Left forelimb (tissue), 1 donor: ENCODE results near the gene CHMP1B.
"Not testable (repeated sequence)": the region's sequence is repeated elsewhere in the genome, so short reads cannot be mapped to it uniquely, and the experiment has no call there.

Experiments used
- DNase-seq: peaks from one replicate; pipeline ENCODE4 v3.0.0-alpha.2; 2018; ENCODE audit warnings: low spot score

The CHMP1B gene

DNA sequence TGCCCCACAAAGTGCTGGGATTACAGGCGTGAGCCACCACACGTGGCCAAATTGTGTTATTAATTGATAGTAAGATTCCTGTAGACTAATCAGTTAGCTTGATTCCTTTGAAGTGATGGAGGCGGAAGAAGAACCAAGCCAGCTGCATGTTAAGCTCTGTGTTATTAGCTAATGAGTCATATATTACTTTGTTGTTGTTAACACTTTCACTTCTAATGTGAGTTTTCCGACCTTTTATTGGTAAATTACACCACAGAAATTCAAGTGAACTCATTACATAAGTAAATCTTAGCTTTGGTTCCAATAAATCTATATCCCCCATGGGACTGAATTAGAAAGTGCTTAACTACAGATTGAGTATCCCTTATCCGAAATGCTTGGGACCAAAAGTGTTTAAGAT, 20.3 kb downstream of the CHMP1B start:
- DNase-seq = no peak

DNA sequence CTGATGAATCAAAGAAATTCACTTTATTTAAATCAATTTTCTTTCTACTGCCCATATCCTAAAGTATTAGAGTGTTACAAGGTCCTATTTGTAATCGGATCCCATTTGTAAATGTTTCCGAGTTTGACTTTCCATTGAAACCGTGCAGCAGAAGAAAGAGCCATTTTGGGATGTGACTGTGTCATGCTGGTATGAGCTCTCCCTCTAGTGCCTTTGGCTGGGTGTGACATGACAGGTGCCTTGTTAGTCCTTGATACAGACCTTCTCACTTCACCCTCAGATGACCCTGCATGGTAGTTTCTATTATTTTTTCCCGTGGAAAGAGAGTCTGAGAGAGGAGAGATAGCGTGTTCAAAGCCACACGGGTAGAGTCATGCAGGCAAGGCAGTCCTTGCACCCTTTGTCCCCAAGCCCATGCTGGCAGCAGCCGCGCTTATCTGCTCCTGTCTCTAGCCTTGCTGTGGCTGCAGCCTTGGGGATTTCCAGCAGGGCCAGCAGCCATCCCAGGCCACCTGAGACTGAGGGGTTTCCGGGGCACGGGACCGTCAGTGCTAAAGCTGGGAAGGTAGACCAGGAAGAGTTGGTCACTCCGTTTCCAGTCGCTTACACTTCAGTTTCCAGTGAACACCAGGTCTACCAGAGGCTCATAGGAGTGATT, 21.4 kb downstream of the CHMP1B start:
- DNase-seq = no peak

DNA sequence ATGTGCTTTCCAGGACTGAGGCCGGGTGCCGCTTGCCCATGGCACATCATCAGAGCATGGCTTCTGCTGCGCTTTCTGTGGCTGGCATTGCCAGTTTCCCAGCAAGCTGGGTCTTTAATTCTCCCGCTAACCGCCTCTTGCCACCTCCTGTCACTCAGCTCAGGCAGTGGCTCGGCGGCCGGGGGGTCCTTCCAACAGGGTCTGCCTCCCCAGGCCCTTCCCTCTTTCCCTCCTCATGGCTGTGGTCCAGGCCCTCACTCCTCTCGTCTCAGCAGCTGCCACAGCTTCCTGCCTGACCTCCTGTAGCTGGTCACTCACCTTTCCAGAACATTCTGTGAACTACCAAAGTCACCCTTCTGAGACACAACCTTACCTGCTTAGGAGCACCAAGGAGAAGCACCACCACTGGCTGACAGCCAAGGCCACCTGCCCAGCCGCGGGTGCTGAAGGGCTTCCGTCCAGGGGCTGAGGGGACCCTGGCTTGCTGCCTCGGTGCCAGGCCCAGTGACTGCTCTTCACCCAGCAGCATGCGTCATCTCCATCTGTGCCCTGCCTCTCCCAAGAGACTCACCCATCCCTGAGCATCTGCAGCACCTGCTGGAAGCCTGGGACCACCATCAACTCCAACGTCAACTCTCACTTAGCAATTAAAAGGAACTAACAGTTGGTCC, 22.6 kb downstream of the CHMP1B start:
- DNase-seq = no peak

DNA sequence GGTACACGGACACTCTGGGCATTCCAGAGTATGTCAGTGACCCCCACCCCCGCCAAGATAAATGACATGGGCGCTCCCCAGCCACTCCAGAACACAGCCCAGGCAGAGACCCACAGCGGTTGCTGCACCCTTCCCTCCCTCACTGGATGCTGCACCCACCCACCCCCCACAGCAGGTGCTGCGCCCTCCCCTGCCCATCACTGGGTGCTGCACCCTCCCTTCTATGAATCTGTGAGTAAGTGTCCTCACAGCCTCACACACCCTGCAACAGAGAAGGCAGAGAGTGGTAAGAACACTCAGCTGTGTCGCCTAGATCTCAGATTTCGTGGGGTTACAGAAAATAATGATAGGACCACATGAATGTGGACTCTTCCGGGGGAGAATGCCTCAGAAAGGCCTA, 23.5 kb downstream of the CHMP1B start:
- no peak for DNase-seq

DNA sequence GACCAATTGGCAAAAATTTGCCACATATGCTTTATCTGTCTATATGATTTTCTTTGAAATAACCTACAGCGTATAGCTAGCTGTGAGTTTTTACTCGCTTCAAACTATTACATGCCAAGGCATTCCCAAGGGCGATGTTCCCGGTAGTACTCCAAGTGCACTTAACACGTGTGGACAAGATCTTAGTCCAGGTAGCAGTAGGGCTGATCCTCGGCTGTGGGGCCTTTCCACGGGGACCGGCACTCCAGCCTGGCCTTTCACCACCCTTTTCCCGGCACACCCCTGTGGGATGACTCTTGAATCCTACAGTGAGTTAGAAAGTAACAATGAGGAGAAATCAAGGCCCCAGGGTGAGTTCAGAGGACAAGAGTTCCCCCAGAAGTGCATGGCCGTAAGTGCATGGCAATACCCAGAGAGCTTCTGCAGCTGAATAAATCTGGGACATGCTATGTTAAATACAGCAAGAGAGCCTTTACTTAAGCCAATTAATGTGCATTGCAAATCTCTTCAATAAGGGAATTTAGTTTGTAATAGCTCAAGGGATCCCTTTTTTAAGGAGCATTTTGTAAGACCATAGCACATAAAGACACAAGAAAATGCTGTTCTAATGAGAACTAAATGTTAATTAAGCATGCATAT, 26.4 kb downstream of the CHMP1B start:
- DNase-seq = no peak

DNA sequence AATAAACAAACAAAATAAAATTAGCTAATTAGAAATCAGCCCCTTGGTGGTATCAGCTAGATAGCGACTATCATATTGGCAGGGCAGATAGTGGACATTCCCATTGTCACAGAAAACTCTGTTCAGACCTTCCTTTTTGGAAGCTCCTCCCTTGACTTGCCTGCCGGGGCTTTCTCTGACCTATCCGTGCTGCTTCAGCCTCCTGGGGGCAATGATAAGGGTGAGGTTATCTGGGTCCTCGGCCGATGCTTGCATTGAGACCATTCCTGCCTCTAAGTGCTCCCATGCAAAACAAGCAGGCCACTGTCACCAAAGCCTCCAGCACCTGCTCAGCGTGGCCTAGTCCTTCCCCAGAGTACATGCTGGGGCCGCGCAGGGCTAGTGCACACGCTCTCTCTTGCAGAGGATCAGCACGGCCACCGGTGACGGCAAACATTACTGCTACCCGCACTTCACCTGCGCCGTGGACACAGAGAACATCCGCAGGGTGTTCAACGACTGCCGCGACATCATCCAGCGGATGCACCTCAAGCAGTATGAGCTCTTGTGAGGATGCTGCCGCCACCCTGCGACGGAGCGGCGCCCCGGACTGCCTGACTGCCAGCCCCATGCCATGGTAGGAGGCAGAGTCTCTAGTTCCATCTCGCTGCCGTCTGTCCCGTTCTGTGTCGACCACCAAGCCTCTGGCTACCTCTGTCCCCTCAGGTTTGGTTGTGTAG, 29.5 kb downstream of the CHMP1B start:
- DNase-seq = no peak

DNA sequence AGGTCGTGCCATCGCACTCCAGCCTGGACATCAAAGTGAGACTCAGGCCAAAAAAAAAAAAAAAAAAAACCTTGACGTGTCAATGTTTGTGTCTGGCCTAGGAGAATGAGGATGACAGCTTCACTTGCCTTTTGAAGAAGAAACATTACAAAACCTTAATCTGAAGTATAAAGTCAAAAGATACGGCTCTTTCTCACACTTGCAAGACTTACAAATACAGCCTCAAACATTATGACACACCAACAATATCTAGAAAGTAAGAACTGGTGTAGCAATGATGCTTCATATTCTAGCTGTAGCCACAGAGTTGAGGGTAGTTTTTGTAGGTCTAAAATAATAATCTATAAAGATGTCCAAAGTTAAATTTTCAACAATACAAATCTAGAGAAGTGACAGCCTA, 31.4 kb downstream of the CHMP1B start:
- no peak for DNase-seq

DNA sequence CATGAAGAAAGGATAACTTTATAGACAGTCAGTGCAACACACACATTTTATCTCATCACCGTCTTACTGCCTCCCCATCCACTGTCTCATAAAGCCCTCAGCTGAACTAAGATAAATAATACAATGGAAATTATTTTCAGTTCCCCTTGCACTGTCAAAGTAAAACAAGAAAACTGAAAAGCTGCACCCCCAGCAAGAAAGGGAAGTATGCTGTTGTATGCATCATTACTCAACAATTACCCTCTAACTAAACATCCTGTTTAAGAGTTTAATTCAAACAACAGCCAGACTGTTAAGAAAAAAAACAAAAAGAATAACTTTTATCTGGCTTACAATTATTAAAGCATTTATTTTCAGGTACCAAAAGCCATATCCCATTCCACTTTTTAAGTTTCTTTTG, 31.9 kb downstream of the CHMP1B start:
- DNase-seq = no peak

DNA sequence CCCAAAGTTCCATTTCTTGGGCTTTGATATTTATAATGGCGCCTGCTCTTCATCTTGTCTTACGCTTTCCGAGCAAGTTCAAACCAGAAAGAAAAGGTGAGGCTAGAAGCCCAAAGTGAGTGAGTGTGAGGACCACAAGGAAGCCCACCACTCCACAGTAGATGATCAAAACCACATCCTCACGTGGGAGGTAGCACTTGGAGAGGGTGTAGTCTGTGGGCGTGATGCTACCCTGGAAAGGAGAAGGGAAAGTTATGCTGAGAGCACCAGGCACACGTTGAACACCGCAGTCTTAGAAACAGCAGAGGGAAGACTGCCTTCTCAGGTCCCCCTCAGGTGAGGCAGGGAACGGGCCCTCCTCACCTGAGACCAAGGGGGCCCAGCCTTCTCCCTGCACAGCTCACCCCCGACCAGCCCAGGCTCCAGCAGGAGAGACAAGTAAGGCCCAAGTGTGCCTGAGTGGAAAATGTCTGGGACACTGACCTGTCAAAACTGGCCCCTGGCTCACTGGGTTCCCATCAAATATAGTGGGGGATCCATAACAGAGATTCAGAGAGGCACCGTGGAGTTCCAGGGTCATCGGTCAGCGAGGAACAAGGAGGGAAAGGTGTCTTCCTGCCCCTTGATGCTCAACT, 33.3 kb downstream of the CHMP1B start:
- no peak for DNase-seq

DNA sequence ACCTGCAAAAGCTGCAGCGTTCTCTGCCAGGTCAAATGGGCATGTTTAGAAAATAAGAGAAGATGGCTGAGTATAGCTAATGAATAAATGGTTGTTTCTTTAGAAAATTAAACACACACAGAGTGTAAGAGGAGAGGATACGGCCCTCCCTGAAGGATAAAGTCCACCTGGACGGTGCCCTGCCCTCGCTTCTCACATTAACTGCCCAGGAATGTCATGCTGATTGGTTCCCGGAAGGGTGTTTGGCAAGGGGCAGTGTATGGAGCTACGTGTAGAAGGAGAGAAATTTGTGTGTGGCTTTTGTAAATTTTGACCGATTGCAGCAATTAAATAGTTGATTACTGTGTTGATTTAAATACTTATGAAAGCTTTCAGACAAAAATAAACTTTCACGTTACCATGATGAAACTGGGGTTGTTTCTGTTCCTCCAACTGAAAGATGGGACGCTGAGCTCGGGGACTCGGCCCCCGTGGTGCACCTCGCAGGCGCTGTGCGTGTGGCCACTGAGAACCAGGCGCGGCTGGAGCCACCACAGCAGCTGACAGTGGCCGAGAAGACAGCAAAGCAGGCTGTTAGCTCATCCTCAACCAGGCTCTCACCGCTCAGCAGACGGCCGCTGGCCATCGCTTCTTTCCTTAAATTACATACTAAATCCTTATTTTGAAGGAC, 34.2 kb downstream of the CHMP1B start:
- DNase-seq = no peak

DNA sequence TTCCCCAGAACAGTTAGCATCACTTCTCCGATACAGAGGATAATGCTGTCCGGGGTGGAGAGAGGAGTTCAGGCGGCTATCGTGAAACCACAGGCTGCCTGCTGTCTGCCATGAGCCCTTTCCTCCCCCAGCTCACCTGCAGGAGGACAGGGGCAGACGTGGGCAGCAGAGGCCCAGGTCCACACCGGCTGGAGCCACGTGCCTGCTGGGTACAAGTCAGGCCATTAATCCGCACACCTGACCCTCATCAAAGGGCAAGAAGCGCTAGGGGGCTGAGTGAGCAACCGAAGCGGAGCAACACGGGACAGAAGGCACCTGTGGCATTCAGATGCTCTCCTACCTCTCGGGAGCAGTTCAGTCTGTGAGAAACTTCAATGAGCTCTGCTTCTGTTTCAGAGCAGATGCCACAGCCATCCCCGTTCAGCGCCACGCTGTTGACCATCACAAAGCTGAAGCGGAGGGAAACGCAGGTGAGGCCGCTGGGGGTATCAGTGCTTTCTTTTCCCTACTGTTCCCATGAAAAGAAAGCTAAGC, 35.4 kb downstream of the CHMP1B start:
- DNase-seq = no peak

DNA sequence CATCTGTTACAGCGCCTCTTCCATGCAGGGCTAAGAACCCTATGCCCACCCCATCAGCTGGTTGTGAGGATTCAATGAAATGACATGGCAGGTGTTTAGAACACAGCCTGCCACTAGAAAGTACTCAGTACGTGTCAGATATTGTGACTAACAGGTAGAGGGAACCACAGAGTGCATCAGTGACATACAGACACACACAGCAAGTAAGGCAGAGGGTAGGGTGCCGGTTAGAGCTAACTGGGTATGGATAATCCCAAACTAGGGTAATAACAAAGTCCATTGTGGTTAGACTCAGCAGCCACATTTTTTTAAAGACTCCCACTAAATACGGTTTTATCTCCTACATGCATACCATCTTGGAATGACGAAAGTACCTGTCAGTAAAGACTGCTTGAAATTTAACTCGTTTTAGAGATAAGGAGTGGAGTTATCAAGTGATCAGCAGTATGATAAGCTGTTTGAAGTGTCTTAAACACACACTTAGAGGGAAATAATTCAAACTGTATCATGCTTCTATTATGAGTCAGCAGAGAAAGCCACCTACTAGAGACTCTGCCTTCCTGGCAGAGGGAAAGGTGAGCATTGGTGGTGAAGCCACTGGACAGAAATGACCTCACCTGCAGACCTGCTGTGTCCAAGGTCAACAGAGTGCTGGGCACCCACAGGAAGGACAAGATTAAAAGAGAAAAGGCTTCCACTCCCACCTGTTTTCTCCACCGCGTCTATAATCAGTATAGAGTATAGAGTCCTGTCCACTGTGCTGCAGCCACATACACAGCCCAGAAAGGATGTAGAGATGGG, 36.3 kb downstream of the CHMP1B start:
- DNase-seq = no peak

DNA sequence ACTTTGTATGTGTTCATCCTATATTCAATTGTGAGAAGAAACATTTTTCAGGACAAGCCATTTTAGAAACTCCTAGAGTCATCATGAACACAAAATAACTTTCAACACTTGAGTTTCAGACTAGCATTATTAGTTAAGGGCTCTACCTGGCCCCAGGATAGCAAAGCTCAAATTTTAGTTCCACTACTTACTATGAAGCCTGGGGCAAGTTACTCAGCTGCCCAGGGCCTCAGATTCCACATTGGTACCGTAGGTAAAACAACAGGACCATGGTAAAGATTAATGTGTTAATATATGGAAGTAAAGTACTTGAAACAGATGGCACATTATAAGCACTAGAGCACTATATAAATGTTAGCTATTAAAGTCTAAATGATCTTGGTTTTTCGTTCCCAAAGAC, 37.5 kb downstream of the CHMP1B start:
- DNase-seq = no peak

DNA sequence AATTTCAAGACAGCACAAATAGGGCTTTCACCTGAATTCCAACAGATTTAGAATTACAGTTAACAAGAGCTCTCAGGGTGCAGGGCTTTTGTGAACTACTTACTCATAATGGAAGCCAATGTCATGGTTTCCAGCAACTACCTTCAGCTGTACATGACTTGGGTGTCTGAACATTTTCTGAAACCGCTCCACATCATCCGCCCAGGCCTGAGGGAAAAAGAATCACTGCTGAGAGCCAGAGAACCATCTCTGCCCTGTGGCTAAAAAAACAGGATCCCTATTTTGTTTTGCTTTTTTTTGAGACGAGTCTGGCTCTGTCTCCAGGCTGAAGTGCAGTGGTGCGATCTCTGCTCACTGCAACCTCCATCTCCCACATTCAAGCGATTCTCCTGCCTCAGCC, 38.1 kb downstream of the CHMP1B start:
- DNase-seq = no peak

DNA sequence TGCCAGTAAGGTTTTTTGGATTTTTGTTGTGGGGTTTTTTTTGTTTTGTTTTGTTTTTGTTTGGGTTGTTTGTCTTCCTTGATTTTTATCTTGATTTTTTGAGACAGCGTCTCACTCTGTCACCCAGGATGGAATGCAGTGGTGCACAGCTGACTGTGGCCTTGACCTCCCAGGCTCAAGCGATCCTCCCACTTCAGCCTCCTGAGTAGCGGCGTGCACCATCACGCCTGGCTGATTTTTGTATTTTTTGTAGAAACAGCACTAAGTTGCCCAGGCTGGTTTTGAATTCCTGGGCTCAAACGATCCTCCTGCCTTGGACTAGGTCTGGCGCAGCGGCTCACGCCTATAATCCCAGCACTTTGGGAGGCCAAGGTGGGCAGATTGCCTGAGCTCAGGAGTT, 40.5 kb downstream of the CHMP1B start:
- DNase-seq = no peak

DNA sequence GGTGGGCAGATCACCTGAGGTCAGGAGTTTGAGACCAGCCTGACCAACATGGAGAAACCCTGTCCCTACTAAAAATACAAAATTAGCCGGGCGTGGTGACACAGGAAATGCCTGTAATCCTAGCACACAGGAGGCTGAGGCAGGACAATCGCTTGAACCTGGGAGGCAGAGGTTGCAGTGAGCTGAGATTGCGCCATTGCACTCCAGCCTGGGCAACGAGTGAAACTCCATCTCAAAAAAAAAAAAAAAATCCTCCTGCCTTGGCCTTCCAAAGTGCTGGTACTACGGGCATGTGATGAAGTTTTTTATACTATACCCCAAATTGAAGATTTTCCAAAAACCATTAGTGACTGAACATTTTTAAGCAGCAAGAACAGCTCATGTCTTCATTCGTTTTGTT, 41.2 kb downstream of the CHMP1B start:
- DNase-seq = not testable (repeated sequence)

DNA sequence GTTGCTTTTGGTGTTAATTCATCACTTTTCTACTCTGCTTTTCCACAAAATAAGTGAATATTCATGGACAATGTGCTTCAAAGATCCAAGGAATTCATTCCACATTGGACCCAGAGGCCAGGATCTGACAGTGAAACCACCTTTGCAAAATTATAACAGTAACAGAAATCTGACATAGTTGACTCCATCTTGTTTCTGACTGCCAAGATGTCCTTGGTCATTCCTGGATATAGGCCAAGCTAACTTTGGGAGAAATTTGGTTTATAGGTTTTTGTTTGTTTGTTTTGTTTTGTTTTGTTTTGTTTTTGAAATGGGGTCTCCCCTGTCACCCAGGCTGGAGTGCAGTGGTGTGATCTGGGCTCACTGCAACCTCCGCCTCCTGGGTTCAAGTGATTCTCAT, 46.6 kb downstream of the CHMP1B start:
- no peak for DNase-seq

DNA sequence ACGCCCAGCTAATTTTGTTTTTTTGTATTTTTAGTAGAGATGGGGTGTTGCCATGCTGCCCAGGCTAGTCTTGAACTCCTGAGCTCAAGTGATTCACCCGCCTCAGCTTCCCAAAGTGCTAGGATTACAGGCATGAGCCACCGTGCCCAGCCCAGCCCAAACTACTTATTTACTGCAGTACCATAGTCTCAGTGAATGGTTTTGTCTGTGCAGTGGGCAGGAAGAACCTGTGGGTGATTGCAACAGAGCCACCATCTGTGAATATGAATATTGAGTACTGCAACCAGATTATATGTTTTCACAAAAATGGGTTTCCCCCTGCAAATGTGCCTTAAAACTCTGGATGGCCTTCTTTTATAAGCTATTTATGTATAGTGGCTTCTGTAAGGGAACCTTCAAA, 47.9 kb downstream of the CHMP1B start:
- DNase-seq = no peak

DNA sequence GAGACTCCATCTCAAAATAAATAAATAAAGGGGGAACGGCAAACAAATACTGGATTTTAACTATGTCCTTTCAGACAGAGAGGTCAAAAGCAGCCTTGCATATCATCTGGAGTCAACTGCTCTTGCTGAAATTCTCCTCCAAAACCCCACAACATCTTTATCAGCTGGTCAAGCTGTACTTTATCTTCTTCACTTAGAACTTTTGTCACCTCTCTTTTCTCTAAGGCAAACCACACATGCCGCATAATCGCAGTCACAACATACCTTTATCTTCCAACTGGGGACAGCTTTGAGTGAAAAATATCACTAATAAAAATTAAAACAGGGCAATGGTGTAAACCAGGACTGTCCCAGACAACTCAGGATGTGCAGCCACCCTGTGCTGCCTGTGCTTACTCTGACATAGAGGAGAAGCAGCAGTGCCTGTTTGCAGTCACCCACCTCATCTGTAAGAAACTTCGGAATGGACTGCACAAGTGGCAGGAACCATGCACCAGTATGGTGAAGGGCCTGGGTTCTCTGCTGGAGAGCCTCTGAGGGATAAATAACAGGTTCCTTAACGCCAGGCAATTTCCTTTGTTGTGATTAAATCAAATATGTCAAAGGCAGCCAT, 50.7 kb downstream of the CHMP1B start:
- DNase-seq = no peak

DNA sequence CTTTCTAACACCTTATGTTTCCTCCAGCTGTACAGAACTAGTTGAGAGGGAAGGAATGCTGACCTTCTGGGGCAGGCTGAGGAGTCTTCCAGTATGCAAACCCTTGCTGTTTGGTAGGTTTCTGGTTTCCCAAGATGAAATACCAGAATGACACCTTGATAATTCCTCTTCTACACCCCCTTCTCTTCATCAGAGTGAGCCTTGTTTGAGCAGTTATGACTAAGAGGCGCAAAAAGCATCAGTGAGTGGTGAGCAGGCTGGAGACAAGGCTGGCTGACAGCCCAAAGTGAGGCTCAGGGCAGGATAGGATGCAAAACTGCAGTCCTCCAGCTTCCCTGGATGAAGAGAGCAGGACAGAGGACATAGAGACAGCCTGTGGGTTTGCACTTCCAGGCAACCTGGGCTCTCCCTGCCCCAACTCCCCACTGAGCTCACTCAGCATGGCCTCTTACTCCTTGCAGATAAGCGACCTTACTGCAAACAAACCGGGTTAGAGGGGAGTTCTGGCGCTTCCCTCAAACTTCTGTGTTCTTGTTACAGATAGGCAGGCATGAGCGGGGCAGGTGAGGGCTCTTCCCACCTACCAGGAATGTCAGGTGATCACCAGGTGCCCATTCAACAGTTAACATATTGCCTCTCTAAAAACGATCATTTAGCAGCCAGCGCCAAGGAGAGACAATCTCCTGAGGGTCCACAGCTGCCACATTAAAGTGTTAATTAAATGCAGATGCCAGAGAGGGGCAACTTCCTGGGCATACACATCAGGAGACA, 51.5 kb downstream of the CHMP1B start:
- no peak for DNase-seq
